ENCODE data around the gene VDR. TPM values are rescaled to one million over a fixed set of nuclear protein-coding genes. Genes with fewer than 3 reads are reported as not detected.

VDR gene
- polyA plus RNA-seq, 1 donor from 2014 or later, result not detected

DNA sequence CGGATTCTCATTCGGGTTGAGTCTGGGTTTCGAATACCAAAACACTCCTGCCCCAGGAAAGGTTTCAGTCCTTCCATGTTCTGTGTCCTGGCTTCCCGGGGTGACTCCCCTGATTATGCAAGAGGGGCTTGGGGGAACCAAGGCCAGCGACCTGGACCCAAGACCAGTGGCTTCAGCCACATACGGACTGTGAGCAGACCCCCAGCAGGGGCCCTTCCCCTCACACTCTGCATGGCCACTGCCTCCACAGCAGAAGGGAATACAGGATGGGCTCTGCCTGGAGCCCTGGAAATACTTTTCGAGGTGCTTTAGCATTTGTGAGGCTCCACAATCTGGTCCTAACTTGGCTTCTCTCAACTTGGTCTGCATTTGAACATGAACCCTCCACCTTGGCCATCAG is 104.2 kb downstream of the VDR start (continued):
- no peak for TF ChIP-seq POLR2AphosphoS5 (IDR thresholded peaks at IDR 0.05)
- TF ChIP-seq EZH2 (IDR thresholded peaks at IDR 0.05; ENCODE audit: borderline replicate concordance, insufficient read depth, low read length, poor library complexity, severe bottlenecking), result no peak

DNA sequence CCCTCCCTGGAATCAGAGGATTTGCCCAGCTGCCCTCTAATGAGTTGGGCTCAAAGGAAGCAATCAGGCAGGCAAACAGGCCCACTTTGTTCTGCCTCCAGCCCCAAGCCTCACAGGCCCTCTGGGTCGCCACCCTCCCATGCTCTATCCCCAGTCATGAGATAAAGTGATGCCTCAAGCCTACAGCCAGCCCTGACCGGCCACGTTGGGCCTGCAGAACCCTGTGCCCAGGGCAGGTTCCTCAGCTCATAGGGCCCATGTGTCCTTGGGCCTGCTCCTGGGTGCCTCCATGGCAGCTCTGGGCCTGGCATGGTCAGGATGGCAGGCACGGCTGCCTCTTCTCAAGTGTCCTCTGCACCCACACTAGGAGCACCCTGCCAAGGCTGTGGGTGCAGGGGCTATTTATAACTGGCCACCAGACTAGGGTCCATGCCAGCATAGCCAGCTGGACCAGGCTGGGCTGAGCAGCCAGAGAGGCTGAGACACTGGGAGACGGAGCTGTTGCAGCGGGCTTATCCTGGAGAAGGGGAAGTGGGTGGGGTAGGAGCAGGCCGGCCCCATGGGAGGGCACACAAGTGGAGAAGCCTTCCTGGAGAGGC is 105.3 kb downstream of the VDR start:
- Histone ChIP-seq H3K4me3 (ENCODE audit: low read length) (no peak overlapping the region), H3K79me2 (replicated peaks; ENCODE audit: insufficient read depth, low read length) (no peaks in the 10 kb centered on the region)

DNA sequence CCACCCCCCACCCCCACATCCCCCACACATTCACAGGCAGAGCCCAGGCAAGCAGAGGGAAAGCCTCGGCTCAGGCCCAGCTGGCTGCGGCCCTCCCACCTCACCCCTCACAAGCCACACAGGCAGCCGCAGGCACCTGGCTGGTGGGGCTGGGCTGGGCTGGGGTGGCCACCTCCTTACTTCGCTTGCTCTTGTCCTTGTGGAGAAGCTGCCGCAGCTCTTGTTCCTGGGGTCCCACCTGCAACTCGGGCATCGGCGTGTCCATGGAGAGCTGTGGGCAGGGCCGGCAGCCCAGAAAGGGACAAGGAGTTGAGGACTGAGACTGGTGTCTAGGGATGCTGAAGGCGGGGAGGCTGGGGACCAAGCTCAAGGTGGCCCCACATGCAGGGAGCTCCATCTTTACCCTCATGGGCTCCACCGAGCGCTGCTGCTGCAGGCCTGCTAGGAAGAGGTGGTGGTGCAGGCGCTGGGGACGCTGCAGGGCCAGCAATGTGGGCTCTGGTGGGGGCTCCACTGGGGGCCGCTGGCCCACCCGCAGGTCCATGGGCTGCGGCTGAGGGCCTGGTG is 106.3 kb downstream of the VDR start:
- Histone ChIP-seq H2AFZ (ENCODE audit: low read depth, low read length) (no peak overlapping the region), H3K9me3 (ENCODE audit: low read length) (no peaks in the 10 kb centered on the region), H3K9me2 (ENCODE audit: insufficient read depth, low read length) (no peaks in the 10 kb centered on the region), H4K20me1 (ENCODE audit: insufficient read depth) (no peaks in the 10 kb centered on the region), H3K27ac (ENCODE audit: low read length) (no peak overlapping the region), H3K36me3 (ENCODE audit: insufficient read depth, low read length) (no peaks in the 10 kb centered on the region), H3K4me3 (ENCODE audit: low read length) (no peak overlapping the region), H3K9ac (ENCODE audit: low read length) (no peak overlapping the region), H3K27me3 (ENCODE audit: insufficient read depth, low read depth, low read length) (no peaks in the 10 kb centered on the region), H3K4me2 (ENCODE audit: low read length) (no peak overlapping the region), H3F3A (ENCODE audit: insufficient read depth, low read length, poor library complexity, severe bottlenecking) (no peaks in the 10 kb centered on the region), H3K79me2 (replicated peaks; ENCODE audit: insufficient read depth, low read length) (no peaks in the 10 kb centered on the region)
- TF ChIP-seq MXI1 (conservative IDR thresholded peaks at IDR 0.05; ENCODE audit: poor library complexity, severe bottlenecking) (no peak), SMC3 (conservative IDR thresholded peaks at IDR 0.05; ENCODE audit: poor library complexity) (no peak), EZH2 (IDR thresholded peaks at IDR 0.05; ENCODE audit: borderline replicate concordance, insufficient read depth, low read length, poor library complexity, severe bottlenecking) (no peak)
- TF ChIP-seq, protein P1, sequence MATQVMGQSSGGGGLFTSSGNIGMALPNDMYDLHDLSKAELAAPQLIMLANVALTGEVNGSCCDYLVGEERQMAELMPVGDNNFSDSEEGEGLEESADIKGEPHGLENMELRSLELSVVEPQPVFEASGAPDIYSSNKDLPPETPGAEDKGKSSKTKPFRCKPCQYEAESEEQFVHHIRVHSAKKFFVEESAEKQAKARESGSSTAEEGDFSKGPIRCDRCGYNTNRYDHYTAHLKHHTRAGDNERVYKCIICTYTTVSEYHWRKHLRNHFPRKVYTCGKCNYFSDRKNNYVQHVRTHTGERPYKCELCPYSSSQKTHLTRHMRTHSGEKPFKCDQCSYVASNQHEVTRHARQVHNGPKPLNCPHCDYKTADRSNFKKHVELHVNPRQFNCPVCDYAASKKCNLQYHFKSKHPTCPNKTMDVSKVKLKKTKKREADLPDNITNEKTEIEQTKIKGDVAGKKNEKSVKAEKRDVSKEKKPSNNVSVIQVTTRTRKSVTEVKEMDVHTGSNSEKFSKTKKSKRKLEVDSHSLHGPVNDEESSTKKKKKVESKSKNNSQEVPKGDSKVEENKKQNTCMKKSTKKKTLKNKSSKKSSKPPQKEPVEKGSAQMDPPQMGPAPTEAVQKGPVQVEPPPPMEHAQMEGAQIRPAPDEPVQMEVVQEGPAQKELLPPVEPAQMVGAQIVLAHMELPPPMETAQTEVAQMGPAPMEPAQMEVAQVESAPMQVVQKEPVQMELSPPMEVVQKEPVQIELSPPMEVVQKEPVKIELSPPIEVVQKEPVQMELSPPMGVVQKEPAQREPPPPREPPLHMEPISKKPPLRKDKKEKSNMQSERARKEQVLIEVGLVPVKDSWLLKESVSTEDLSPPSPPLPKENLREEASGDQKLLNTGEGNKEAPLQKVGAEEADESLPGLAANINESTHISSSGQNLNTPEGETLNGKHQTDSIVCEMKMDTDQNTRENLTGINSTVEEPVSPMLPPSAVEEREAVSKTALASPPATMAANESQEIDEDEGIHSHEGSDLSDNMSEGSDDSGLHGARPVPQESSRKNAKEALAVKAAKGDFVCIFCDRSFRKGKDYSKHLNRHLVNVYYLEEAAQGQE (IDR thresholded peaks at IDR 0.05; ENCODE audit: borderline replicate concordance), result no peak

More for the DNA sequence above, 105.3 kb downstream of the VDR start:
- TF ChIP-seq, protein P2, sequence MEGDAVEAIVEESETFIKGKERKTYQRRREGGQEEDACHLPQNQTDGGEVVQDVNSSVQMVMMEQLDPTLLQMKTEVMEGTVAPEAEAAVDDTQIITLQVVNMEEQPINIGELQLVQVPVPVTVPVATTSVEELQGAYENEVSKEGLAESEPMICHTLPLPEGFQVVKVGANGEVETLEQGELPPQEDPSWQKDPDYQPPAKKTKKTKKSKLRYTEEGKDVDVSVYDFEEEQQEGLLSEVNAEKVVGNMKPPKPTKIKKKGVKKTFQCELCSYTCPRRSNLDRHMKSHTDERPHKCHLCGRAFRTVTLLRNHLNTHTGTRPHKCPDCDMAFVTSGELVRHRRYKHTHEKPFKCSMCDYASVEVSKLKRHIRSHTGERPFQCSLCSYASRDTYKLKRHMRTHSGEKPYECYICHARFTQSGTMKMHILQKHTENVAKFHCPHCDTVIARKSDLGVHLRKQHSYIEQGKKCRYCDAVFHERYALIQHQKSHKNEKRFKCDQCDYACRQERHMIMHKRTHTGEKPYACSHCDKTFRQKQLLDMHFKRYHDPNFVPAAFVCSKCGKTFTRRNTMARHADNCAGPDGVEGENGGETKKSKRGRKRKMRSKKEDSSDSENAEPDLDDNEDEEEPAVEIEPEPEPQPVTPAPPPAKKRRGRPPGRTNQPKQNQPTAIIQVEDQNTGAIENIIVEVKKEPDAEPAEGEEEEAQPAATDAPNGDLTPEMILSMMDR (IDR thresholded peaks at IDR 0.05; ENCODE audit: poor library complexity, severe bottlenecking), result no peak
- TF ChIP-seq, protein P1 (IDR thresholded peaks at IDR 0.05; ENCODE audit: borderline replicate concordance), result no peak
- TF ChIP-seq TAF1 (IDR thresholded peaks at IDR 0.05; ENCODE audit: low read depth) (no peak), SMC3 (conservative IDR thresholded peaks at IDR 0.05; ENCODE audit: poor library complexity) (no peak), RAD21 (conservative IDR thresholded peaks at IDR 0.05) (no peak), EP300 (conservative IDR thresholded peaks at IDR 0.05; ENCODE audit: poor library complexity, severe bottlenecking) (no peak), MXI1 (conservative IDR thresholded peaks at IDR 0.05; ENCODE audit: poor library complexity, severe bottlenecking) (no peak), EZH2 (IDR thresholded peaks at IDR 0.05; ENCODE audit: borderline replicate concordance, insufficient read depth, low read length, poor library complexity, severe bottlenecking) (no peak), POLR2AphosphoS5 (IDR thresholded peaks at IDR 0.05) (no peak)
- no peaks in the 10 kb centered on the region for H3K9me2 ChIP-seq (ENCODE audit: insufficient read depth, low read length)
- H3K9me3 ChIP-seq (ENCODE audit: low read length), result no peaks in the 10 kb centered on the region
- H3K9ac ChIP-seq (ENCODE audit: low read length), result no peak overlapping the region
- no peaks in the 10 kb centered on the region for H3K36me3 ChIP-seq (ENCODE audit: insufficient read depth, low read length)
- H2AFZ ChIP-seq (ENCODE audit: low read depth, low read length), result no peak overlapping the region
- no peak overlapping the region for H3K4me2 ChIP-seq (ENCODE audit: low read length)
- no peak overlapping the region for H3K27ac ChIP-seq (ENCODE audit: low read length)
- H3K27me3 ChIP-seq (ENCODE audit: insufficient read depth, low read depth, low read length), result no peaks in the 10 kb centered on the region
- H3F3A ChIP-seq (ENCODE audit: insufficient read depth, low read length, poor library complexity, severe bottlenecking), result no peaks in the 10 kb centered on the region
- H4K20me1 ChIP-seq (ENCODE audit: insufficient read depth), result no peaks in the 10 kb centered on the region
